AG10803 (cell line): ENCODE results near the gene ACTRT2.

Source experiments
- DNase-seq: peaks from one replicate; pipeline ENCODE4 v3.0.0; 2010; ENCODE audit warnings: low read depth
- H3K4me3 ChIP-seq: 2 replicates; pipeline ENCODE4 v1.5.1; 2011; ENCODE audit warnings: mild to moderate bottlenecking, low read length, control low read depth
- CTCF ChIP-seq: conservative IDR thresholded peaks from 2 replicates; pipeline ENCODE4 v1.5.1; 2011; ENCODE audit warnings: mild to moderate bottlenecking, low read length, control low read depth, inconsistent platforms

Gene ACTRT2

GRCh38 chr1:2989185-2989584, 32.1 kb upstream of the ACTRT2 start:
- no peak overlapping the region for H3K4me3 ChIP-seq
- no peak for TF ChIP-seq CTCF
- no peak for DNase-seq

GRCh38 chr1:2989976-2990375, 31.3 kb upstream of the ACTRT2 start:
- no peak for TF ChIP-seq CTCF
- no peak overlapping the region for H3K4me3 ChIP-seq
- DNase-seq = no peak

GRCh38 chr1:2990376-2991115, 30.7 kb upstream of the ACTRT2 start:
- no peak for TF ChIP-seq CTCF
- DNase-seq = no peak
- no peak overlapping the region for H3K4me3 ChIP-seq

GRCh38 chr1:2991753-2992495, 29.3 kb upstream of the ACTRT2 start:
- H3K4me3 ChIP-seq = no peak overlapping the region
- no peak for DNase-seq
- TF ChIP-seq CTCF = no peak

- TF ChIP-seq CTCF = no peak
- DNase-seq = no peak
- no peak overlapping the region for H3K4me3 ChIP-seq
Observed at GRCh38 chr1:2998503-2999100, 22.7 kb upstream of the ACTRT2 start.

GRCh38 chr1:2999138-2999537, 22.1 kb upstream of the ACTRT2 start:
- no peak overlapping the region for H3K4me3 ChIP-seq
- DNase-seq = no peak
- TF ChIP-seq CTCF = no peak

GRCh38 chr1:2999571-2999970, 21.7 kb upstream of the ACTRT2 start:
- TF ChIP-seq CTCF = no peak
- no peak for DNase-seq
- no peak overlapping the region for H3K4me3 ChIP-seq
